Psoas muscle (tissue), 8 donors: Measurements from ENCODE around the gene SCGN. TPM values are rescaled to one million over a fixed set of nuclear protein-coding genes. Genes with fewer than 3 reads are reported as not detected.

ENCODE experiments used
- ATAC-seq, 4 donors: fragments of 200-7000 bp; cut with Tn5 transposase; one replicate each; pipeline ENCODE4 v1.9.1; 2020; ENCODE audit warnings: moderate library complexity in 3 of 4, mild to moderate bottlenecking in 2 of 4
- DNase-seq, 2 donors: peaks; one replicate each; pipeline ENCODE4 v3.0.0-alpha.2; 2020
- H3K27ac ChIP-seq: fragments of 200-600 bp; one replicate; pipeline ENCODE4 v1.8.0; 2022
- H3K27me3 ChIP-seq, 3 donors: fragments of 200-600 bp in 1 of 3; one replicate each; pipeline versions ENCODE4 v1.6.1 to v1.8.0; 2013 to 2022; ENCODE audit warnings: low read length in 2 of 3, mild to moderate bottlenecking in 2 of 3, moderate library complexity in 1 of 3; ENCODE audit not compliant: insufficient read depth in 3 of 3
- H3K36me3 ChIP-seq, 2 donors: fragments of 200-600 bp in 1 of 2; one replicate each; pipeline versions ENCODE4 v1.6.1 to v1.8.0; 2013 to 2022; ENCODE audit warnings: low read depth in 1 of 2, mild to moderate bottlenecking in 1 of 2, moderate library complexity in 1 of 2; ENCODE audit not compliant: insufficient read depth in 1 of 2
- H3K4me1 ChIP-seq: fragments of 200-600 bp; one replicate; pipeline ENCODE4 v1.8.0; 2022
- H3K4me3 ChIP-seq: fragments of 200-600 bp; one replicate; pipeline ENCODE4 v1.8.0; 2022; ENCODE audit warnings: mild to moderate bottlenecking
- H3K9me3 ChIP-seq: fragments of 200-600 bp; one replicate; pipeline ENCODE4 v1.8.0; 2022
- CTCF ChIP-seq: fragments of 200-600 bp; IDR thresholded peaks from one replicate; pipeline ENCODE4 v1.8.0; 2022; ENCODE audit warnings: antibody characterized with exemption
- WGBS, 3 donors: extraction: QIAGEN DNeasy Blood & Tissue Kit; methylation state at CpG; one replicate each; pipeline versions ENCODE4 v1.1.6 to v1.1.7; 2013; 5-methylcytosine and 5-hydroxymethylcytosine counted together
- intact Hi-C, 2 donors: fragments of 100-400 bp; cut with DNase I; formaldehyde crosslinking; loops; one replicate each; pipeline versions ENCODE4 v1.11.0 to v1.14.2; 2022
- polyA plus RNA-seq, 3 donors: library from polyadenylated mRNA; stranded (reverse); fragments of 200-250 nt; gene quantifications; one replicate each; pipeline ENCODE4 v1.2.3, GENCODE V29; 2013
- total RNA-seq, 4 donors: library from RNA; stranded (reverse); fragmentation: NEBNext Ultra II Directional in 2 of 4; extraction: Animal tissue kit (Norgen Biotek cat#: 25700) in 2 of 4; gene quantifications; one replicate each; pipeline versions ENCODE4 v1.2.1 to v1.2.4, GENCODE V29; 2021 to 2023
- donor health status: healthy with polysubstance abuse.
- donor health status: DM: no; HTN: no; CAD: no; lungs with moderate emphysema.
- donor health status: Bipolar disorder and iron deficiency.
- donor health status: healthy.
- donor health status: DM: yes; HTN: yes; CAD: no.
- donor health status: DM: no; HTN: no; CAD: no.
- donor health status: DM: no; HTN: no; CAD: no.
- donor health status: DM: yes; HTN: yes; CAD: no.

The SCGN gene
- total and polyA plus RNA-seq, 7 donors, result not detected

- H3K27me3 ChIP-seq, result peaks cover 0 to 4% (median 0%) of the 10 kb centered on the region in 3 donors
- no peak for DNase-seq
- no peak overlapping the region for H3K27ac ChIP-seq
- intact Hi-C loops, result no loop called here
- no peak for ATAC-seq
- H3K36me3 ChIP-seq, result no peaks in the 10 kb centered on the region
- TF ChIP-seq CTCF, result no peak
- H3K4me1 ChIP-seq, result no peaks in the 10 kb centered on the region
- H3K9me3 ChIP-seq, result no peaks in the 10 kb centered on the region
- 92% methylated on average over 37 of the region's 37 CpGs for WGBS, 3 donors
- H3K4me3 ChIP-seq, result no peak overlapping the region
Measured at GRCh38 chr6:25726122-25726911, 74.3 kb downstream of the SCGN start.

GRCh38 chr6:25727028-25727427, 75.0 kb downstream of the SCGN start:
- DNase-seq, result no peak
- intact Hi-C loops, result no loop called here

GRCh38 chr6:25730907-25731306, 78.9 kb downstream of the SCGN start:
- DNase-seq, result no peak
- no peak overlapping the region for H3K4me3 ChIP-seq
- no peak for ATAC-seq
- H3K27ac ChIP-seq, result no peak overlapping the region
- 36 to 56% (median 49%) methylated on average over 3 of the region's 3 CpGs for WGBS, 3 donors
- H3K9me3 ChIP-seq, result no peaks in the 10 kb centered on the region
- TF ChIP-seq CTCF, result no peak
- no peaks in the 10 kb centered on the region for H3K36me3 ChIP-seq
- peaks cover 0 to 15% (median 2%) of the 10 kb centered on the region in 3 donors for H3K27me3 ChIP-seq
- H3K4me1 ChIP-seq, result no peaks in the 10 kb centered on the region
- intact Hi-C loops, result no loop called here

More at GRCh38 chr6:25727028-25727427, 75.0 kb downstream of the SCGN start:
- no peak for TF ChIP-seq CTCF
- no peak overlapping the region for H3K27ac ChIP-seq
- H3K4me3 ChIP-seq, result no peak overlapping the region
- WGBS, 3 donors, result 77 to 83% (median 81%) methylated on average over 14 of the region's 14 CpGs
- ATAC-seq, result no peak
- H3K36me3 ChIP-seq, result no peaks in the 10 kb centered on the region
- H3K27me3 ChIP-seq, result peaks cover 0 to 4% (median 0%) of the 10 kb centered on the region in 3 donors
- H3K9me3 ChIP-seq, result no peaks in the 10 kb centered on the region
- H3K4me1 ChIP-seq, result no peaks in the 10 kb centered on the region

GRCh38 chr6:25731721-25732120, 79.7 kb downstream of the SCGN start:
- peaks cover 0 to 15% (median 2%) of the 10 kb centered on the region in 3 donors for H3K27me3 ChIP-seq
- intact Hi-C loops, result no loop called here
- no peak for DNase-seq
- no peak for ATAC-seq
- no peaks in the 10 kb centered on the region for H3K4me1 ChIP-seq
- no peak overlapping the region for H3K27ac ChIP-seq
- TF ChIP-seq CTCF, result no peak
- no peaks in the 10 kb centered on the region for H3K9me3 ChIP-seq
- WGBS, 3 donors, result 90 to 93% (median 92%) methylated on average over 15 of the region's 15 CpGs
- H3K36me3 ChIP-seq, result no peaks in the 10 kb centered on the region
- H3K4me3 ChIP-seq, result no peak overlapping the region
